ENCODE results near the gene ZNF778.

ZNF778 gene

DNA sequence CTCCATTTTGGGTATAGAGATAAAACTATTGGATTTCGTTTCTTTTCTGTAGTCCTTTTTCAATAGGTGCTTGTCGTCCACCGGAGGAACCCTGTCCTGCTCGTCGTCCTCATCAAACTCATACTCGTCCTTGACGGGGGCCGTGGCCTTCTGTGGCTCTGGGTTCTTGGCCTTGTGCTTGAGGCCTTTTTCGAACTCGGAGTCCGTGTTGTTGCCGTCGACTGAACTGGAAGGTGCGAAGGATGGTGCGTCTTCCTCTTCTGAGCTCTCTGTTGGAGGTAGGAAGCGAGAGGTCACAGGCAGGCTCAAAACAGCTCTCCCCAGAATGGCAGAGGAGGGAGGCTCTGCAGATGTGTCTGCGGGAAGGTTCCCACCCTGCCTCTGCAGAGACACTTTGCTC, 67.9 kb downstream of the ZNF778 start:
- H3F3A ChIP-seq (ENCODE audit: low read depth) = no peaks in the 10 kb centered on the region
- H3K9ac ChIP-seq (ENCODE audit: low read depth, low read length, poor library complexity, severe bottlenecking) = no peak overlapping the region
- H3K27me3 ChIP-seq (ENCODE audit: insufficient read depth, low read length, poor library complexity, severe bottlenecking) = no peaks in the 10 kb centered on the region
- no peak overlapping the region for H3K4me3 ChIP-seq (ENCODE audit: low read length, poor library complexity, severe bottlenecking)
- no peaks in the 10 kb centered on the region for H3K9me2 ChIP-seq (replicated peaks; ENCODE audit: low read depth, low read length)
- H2AFZ ChIP-seq (ENCODE audit: low read length) = no peak overlapping the region
- TF ChIP-seq EZH2phosphoT487 (IDR thresholded peaks at IDR 0.05; ENCODE audit: borderline replicate concordance) = no peak
- TF ChIP-seq, protein P1, sequence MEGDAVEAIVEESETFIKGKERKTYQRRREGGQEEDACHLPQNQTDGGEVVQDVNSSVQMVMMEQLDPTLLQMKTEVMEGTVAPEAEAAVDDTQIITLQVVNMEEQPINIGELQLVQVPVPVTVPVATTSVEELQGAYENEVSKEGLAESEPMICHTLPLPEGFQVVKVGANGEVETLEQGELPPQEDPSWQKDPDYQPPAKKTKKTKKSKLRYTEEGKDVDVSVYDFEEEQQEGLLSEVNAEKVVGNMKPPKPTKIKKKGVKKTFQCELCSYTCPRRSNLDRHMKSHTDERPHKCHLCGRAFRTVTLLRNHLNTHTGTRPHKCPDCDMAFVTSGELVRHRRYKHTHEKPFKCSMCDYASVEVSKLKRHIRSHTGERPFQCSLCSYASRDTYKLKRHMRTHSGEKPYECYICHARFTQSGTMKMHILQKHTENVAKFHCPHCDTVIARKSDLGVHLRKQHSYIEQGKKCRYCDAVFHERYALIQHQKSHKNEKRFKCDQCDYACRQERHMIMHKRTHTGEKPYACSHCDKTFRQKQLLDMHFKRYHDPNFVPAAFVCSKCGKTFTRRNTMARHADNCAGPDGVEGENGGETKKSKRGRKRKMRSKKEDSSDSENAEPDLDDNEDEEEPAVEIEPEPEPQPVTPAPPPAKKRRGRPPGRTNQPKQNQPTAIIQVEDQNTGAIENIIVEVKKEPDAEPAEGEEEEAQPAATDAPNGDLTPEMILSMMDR (conservative IDR thresholded peaks at IDR 0.05; ENCODE audit: low read length) = no peak
- no peaks in the 10 kb centered on the region for H3K9me3 ChIP-seq (ENCODE audit: insufficient read depth, low read depth, low read length)
- H4K20me1 ChIP-seq (ENCODE audit: insufficient read depth, low read length, poor library complexity, severe bottlenecking) = no peaks in the 10 kb centered on the region
- H3K36me3 ChIP-seq (ENCODE audit: insufficient read depth, low read length) = peaks cover 47% of the 10 kb centered on the region; the same call in 1 of the 2 replicates
- H3K79me2 ChIP-seq (ENCODE audit: insufficient read depth, low read length) = no peaks in the 10 kb centered on the region
- no peak overlapping the region for H3K4me2 ChIP-seq (ENCODE audit: low read depth, low read length, poor library complexity, severe bottlenecking)
- no peaks in the 10 kb centered on the region for H3K4me1 ChIP-seq (ENCODE audit: insufficient read depth, low read length, poor library complexity, severe bottlenecking)

- Histone ChIP-seq H3K79me2 (ENCODE audit: insufficient read depth, low read length) (no peaks in the 10 kb centered on the region), H3K9ac (ENCODE audit: low read depth, low read length, poor library complexity, severe bottlenecking) (no peak overlapping the region), H3K36me3 (ENCODE audit: insufficient read depth, low read length) (peaks cover 47% of the 10 kb centered on the region; the same call in 1 of the 2 replicates), H3K9me2 (replicated peaks; ENCODE audit: low read depth, low read length) (no peaks in the 10 kb centered on the region), H2AFZ (ENCODE audit: low read length) (no peak overlapping the region), H4K20me1 (ENCODE audit: insufficient read depth, low read length, poor library complexity, severe bottlenecking) (no peaks in the 10 kb centered on the region), H3F3A (ENCODE audit: low read depth) (no peaks in the 10 kb centered on the region), H3K27me3 (ENCODE audit: insufficient read depth, low read length, poor library complexity, severe bottlenecking) (no peaks in the 10 kb centered on the region), H3K9me3 (ENCODE audit: insufficient read depth, low read depth, low read length) (no peaks in the 10 kb centered on the region), H3K4me3 (ENCODE audit: low read length, poor library complexity, severe bottlenecking) (no peak overlapping the region), H3K4me1 (ENCODE audit: insufficient read depth, low read length, poor library complexity, severe bottlenecking) (no peaks in the 10 kb centered on the region), H3K4me2 (ENCODE audit: low read depth, low read length, poor library complexity, severe bottlenecking) (no peak overlapping the region)
- no peak for TF ChIP-seq EZH2phosphoT487 (IDR thresholded peaks at IDR 0.05; ENCODE audit: borderline replicate concordance)
- TF ChIP-seq, protein P1 (conservative IDR thresholded peaks at IDR 0.05; ENCODE audit: low read length) = no peak
Observed at GRCh38 chr16:89286096-89286495, 68.6 kb downstream of the ZNF778 start.
